HG02938 (cell line): Measurements from ENCODE around the gene ONECUT1.
"Not testable (repeated sequence)": the region's sequence is repeated elsewhere in the genome, so short reads cannot be mapped to it uniquely, and the experiment has no call there.

Experiments
- ATAC-seq: cut with Tn5 transposase; IDR thresholded peaks from one replicate; pipeline ENCODE4 v1.9.1; 2021; ENCODE audit warnings: mild to moderate bottlenecking, moderate library complexity; ENCODE audit not compliant: unreplicated experiment

Gene ONECUT1

GRCh38 chr15:52790169-52790708, at the start of gene ONECUT1:
Gene ONECUT1, minus strand, starts transcription at chr15:52790336. Its CDS starts 452 bp downstream, at chr15:52789884.
- ATAC-seq: peak; percentile 62

DNA sequence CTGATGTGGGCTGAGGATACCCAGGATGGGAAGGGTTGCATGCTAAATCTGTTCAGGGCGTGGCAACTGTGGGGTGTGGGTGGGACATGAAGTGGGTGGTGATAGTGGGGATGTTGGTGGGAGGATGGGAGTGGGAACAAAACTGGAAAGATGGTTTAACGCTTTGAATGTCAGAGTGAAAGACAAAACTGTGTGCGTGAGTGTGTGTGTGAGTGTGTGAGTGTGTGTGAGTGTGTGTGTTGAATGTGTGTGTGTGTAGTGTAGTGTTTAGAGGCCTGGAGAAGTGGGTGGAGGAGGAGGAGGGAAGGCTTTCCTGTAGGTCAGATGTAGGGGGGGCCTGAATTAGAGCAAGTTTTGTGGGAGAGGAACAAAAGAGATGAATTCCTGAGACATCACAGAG, 44.2 kb upstream of the ONECUT1 start:
- ATAC-seq: no peak

DNA sequence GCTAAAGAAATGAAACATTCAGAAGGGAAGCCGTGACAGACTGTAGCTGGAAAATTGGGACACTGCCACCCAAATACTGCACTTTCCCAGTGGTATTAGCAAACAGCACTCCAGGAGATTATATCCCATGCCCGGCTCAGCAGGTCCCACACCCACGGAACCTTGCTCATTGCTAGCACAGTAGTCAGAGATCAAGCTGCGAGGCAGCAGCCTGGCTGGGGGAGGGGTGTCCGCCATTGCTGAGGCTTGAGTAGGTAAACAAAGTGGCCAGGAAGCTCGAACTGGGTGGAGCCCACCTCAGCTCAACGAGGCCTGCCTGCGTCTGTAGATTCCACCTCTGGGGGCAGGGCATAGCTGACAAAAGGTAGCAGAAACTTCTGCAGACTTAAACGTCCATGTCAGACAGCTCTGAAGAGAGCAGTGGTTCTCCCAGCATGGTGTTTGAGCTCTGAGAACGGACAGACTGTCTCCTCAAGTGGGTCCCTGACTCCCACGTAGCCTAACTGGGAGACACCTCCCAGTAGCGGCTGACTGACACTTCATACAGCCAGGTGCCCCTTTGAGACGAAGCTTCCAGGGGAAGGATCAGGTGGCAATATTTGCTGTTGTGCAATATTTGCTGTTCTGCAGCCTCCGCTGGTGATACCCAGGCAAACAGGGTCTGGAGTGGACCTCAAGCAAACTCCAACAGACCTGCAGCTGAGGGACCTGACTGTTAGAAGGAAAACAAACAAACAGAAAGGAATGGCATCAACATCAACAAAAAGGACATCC, 34.2 kb upstream of the ONECUT1 start:
- ATAC-seq: not testable (repeated sequence)

DNA sequence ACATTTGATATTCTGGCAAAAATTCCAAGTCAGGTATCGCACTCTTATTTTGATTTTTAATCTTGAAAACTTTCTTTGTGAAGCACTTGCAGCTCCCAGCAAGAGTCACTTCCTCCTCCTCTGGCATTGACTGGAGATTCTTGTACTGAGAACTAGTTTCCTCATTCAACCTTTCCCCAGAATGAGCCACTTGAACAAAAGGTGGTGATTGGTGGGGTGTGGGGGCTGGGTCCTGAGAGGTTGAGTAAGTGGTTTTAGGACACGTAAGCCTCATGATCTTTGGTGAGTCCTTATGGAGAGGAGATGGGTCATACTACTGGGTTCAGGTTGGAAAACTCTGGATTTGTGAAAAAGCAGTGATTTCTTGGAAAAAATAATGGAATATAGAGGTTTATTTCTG, 32.3 kb upstream of the ONECUT1 start:
- no peak for ATAC-seq

DNA sequence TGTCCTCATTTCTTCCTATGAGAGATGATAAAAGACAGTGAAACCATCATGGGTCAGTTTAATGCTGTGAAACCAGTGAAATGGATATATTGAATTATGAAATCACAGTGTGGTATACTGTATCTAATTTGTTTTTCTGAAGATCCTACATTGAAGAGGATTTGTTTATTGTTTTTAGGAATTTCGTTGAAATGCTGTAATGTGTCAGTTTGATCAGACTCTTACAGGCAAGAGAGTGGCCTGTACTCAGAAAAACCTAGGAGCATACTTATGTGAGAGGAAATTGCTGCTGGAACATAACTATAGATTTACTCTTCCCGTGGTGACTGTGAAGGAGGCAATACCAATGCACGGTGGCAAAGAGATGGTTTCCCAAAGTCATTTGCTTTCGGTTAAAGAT, 29.1 kb upstream of the ONECUT1 start:
- ATAC-seq: no peak

DNA sequence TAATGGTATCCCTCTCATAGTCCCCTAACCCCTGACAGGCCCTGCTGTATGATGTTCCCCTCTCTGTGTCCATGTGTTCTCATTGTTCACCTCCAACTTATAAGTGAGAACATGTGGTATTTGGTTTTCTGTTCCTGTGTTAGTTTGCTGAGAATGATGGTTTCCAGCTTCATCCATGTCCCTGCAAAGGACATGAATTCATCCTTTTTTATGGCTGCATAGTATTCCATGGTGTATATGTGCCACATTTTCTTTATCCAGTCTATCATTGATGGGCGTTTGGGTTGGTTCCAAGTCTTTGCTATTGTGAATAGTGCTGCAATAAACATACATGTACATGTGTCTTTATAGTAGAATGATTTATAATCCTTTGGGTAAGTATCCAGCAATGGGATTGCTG, 25.8 kb upstream of the ONECUT1 start:
- ATAC-seq: not testable (repeated sequence)

DNA sequence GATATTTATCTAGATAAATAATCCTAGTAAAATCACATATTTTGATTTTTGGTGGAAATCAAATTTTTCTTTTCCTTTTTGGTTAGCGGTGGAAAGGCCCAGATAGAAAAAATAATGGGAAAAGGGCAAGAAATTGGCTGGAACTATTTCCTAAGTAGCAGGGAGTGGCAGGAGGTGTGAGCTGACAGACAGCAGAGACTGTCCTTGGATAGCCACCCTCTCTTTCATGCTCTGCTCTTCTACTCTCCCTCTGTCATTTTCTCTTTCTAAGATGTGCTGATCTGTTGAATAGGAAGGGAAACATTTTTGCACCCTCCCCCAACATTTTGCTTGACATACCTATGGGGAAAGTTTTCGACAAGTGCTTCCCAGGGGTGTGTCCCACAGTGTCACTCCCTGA, 18.9 kb upstream of the ONECUT1 start:
- no peak for ATAC-seq

DNA sequence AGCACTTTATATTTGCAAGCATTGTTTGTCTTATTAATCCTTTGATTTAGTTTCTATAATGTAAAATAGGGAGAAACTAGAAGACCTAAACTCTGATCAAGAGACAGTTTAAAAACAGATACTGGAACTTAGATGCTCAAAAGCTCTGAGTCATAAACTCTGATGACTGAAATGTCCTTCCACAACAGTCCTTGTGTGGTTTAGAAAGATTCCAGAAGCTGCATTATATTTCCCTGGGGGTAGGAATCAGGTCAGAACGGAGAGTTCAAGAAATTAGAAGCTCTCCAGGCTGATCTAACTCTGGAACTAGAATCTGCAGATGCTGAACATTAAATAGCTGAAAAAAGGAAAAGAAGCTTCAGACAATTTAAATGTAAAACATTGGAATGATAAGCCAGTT, 18.3 kb upstream of the ONECUT1 start:
- no peak for ATAC-seq

DNA sequence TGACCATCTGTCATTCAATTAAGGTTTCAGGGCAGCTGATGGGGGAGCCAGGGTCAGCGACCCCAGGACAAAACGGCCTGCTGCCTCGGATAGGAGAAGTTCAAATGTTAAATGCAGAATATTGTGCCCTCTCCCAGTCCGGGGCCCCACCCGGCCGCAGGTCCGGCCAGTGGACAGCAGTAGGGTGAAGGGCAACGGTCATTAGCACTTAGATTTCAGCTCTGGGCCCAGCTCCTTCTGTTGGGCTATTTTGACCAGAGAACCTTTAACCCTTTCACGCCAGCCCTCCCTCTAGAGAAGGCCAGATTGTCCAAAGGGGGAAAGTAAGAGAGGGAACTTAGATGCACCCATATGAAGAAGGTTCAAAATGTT, 16.1 kb upstream of the ONECUT1 start:
- no peak for ATAC-seq

DNA sequence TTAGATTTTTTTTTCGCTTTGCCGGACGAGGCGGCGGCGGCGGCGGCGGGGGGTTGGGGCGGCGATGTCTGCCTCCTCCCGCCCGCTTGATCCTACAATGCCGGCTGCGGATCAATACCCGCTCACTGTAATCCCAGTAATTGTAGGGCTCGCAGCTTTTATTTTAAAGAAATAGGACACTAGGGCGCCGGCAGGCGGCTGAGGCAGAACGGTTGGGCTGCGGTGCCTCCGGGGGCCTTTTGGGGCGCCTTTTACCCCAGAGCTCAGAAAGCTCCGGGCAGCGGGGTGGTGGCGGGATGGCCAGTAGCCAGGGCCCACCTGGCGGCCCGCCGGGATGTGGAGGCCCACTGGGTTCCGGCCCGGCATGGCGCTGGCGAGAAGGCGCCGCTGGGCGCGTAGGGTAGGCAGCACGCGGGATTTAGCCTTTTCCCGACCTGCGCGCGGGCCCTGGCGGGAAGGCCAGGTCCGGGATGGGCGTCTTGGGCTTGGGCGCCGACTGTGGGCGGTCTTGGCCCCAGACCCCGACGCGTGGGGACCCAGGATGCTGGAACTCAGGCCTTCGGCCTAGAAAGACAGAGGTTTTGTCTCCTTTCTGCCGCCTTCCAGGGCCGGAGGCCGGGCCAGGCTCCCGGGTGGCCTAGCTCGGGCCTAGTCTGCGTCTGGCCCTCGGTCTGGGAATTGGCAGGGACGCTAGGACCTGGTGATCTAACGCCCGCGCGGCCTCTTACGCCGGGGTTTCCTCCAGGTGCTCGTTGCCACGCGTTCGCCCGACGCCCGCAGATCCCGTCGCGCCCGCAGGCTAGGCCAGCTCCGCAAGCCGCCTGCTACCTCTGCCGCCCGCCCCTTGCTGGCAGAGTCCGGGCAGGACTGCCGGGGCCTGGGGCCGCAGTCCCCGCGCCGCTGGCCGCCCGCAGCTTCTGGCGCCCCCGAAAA, 15.5 kb upstream of the ONECUT1 start:
- no peak for ATAC-seq

DNA sequence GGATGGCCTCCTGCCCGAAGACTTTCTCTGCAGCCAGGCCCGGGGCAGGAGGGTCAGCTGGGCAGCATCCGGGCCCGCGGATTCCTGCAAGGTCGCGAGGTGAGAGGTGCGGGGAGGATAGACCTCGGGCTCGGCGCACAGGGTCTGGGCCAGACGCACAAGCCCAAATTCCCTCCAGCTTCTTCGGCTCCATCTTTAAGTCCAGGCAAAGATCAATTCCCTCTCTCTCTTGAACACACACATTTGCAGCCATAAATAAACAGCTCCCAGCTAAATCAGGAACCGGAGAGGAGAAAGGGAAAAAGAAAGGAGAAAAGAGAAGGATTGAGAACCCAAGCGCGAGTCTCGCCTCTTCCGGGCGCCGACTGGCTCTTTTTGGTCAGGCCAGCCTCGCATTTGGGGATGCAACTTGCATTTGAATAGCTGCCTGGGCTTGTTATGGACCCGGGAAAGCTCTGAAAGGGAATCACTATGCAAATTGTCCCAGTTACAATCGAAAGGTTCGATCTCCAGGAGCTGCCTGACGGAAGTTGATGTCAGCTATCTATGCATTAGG, 14.5 kb upstream of the ONECUT1 start:
- no peak for ATAC-seq

DNA sequence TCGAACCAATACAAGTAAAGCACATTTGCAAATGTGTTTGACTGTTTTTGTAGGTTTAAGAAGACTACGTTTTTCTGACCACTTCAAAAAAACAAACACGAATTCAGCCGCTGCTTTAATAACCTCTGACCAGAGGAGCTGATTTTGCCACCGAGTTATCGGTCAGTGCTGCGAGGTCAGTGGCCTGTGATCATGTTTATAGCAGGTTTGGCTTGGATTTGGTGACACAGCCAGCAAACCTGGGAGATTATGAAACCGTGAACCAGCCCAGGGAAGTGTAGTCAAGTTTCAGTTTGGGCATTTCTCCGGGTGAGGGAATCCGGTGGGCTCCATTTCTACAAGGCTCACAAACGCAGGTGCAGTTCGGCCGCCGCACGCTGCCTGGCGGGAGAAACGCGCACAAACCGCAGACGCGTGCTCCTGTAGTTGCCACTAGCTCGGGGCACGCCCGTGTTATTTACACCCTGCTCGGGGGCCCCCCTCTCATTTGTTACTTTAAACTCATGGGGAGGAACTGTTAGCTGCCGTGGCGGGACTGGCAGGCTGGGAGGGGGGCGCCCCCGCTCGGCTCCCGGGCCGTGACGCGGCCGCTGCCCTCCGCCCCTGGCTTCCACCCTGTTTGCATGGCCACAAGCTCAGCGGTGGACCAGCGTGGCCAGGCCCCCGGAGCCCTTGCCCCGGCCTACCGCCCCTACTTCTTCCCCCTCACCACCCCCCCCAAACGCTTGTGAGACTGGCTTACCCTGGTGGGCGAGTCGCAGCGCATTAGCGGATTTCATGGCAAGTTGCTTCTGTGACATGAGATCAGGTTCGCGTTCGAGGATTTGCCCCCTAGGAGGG, 13.6 kb upstream of the ONECUT1 start:
- no peak for ATAC-seq

GRCh38 chr15:52803108-52803466, 13.0 kb upstream of the ONECUT1 start:
- ATAC-seq: no peak

DNA sequence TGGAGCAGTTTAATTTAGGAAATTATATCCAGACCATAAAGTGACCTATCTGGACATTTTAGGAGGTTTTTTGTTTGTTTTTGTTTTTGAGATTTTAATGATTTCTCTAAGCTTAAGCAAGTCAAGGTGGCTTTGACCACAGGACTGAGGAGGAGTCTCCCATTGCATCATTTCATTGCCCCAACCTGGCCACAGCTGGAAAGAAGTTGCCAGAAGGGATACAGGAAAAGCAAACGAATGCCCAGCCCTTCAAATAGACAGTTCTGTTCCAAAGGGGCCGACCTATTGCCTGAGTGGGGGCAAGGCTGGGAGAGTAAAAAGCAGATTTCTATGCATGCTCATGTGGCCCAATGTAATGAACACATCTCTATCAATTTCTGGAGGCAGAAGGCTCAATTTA, 12.0 kb upstream of the ONECUT1 start:
- no peak for ATAC-seq

GRCh38 chr15:52801748-52802085, 11.6 kb upstream of the ONECUT1 start:
- ATAC-seq: no peak

- ATAC-seq: no peak
Measured at GRCh38 chr15:52800828-52801747, 11.0 kb upstream of the ONECUT1 start.

- ATAC-seq: no peak
Measured at GRCh38 chr15:52799145-52799811, 9.1 kb upstream of the ONECUT1 start.

DNA sequence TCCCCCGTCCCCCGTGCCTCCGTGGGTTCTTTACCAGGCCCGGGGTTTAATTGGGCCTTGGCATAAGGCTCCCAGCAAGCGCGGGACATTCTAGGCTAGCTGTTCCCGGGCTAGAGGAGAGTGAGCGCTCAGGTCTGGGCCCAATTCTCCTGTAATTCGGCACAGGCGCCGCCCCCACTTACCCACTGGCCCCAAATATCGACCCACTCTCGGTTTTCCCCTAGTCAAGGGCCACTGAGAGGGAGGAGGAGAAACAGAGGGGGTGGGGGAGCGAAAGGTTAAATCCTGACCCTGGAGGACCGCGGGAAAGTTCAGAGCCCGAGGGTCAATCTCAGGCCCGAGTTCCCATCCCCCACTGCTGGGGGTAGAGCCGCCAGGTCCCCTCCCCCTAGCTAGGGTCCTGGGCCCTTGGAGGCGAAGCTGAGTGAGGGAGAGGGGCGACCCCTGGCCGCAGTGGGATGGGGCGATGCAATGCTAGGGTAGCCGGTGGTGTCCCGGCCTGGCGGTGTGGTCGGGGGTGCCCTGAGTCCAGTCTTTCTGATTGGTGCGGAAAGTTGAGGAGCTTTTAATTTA, 8.5 kb upstream of the ONECUT1 start:
- ATAC-seq: no peak
